CD4-positive, alpha-beta T cell treated with Interferon gamma for 1 hour (primary cell): ENCODE measurements around the gene CNOT2.

ENCODE experiments used
- DNase-seq: peaks from one replicate; pipeline ENCODE4 v3.0.0-alpha.2; 2020

CNOT2 gene

GRCh38 chr12:70307868-70308267 lies 64.6 kb downstream of the CNOT2 start:
- DNase-seq = no peak

- DNase-seq = no peak
Observed at GRCh38 chr12:70309348-70309747, 66.1 kb downstream of the CNOT2 start.

GRCh38 chr12:70314145-70314544 lies 70.9 kb downstream of the CNOT2 start:
- no peak for DNase-seq

GRCh38 chr12:70317781-70318180 lies 74.5 kb downstream of the CNOT2 start:
- no peak for DNase-seq

- no peak for DNase-seq
Observed at GRCh38 chr12:70319605-70320004, 76.4 kb downstream of the CNOT2 start.

GRCh38 chr12:70321191-70321590 lies 78.0 kb downstream of the CNOT2 start:
- DNase-seq = no peak

GRCh38 chr12:70327541-70327940 lies 84.3 kb downstream of the CNOT2 start:
- no peak for DNase-seq

- no peak for DNase-seq
Observed at GRCh38 chr12:70329728-70330127, 86.5 kb downstream of the CNOT2 start.

GRCh38 chr12:70330158-70330557 lies 86.9 kb downstream of the CNOT2 start:
- no peak for DNase-seq

- no peak for DNase-seq
Observed at GRCh38 chr12:70332236-70332635, 89.0 kb downstream of the CNOT2 start.

GRCh38 chr12:70334742-70335141 lies 91.5 kb downstream of the CNOT2 start:
- no peak for DNase-seq

GRCh38 chr12:70338531-70338930 lies 95.3 kb downstream of the CNOT2 start:
- DNase-seq = no peak

GRCh38 chr12:70351076-70351475 lies 107.8 kb downstream of the CNOT2 start:
- no peak for DNase-seq

- no peak for DNase-seq
Observed at GRCh38 chr12:70353780-70354660, 110.8 kb downstream of the CNOT2 start.

GRCh38 chr12:70354787-70355186 lies 111.6 kb downstream of the CNOT2 start:
- no peak for DNase-seq

GRCh38 chr12:70355972-70356371 lies 112.7 kb downstream of the CNOT2 start:
- no peak for DNase-seq

- DNase-seq = no peak
Observed at GRCh38 chr12:70359458-70360197, 116.4 kb downstream of the CNOT2 start.

- DNase-seq = no peak
Observed at GRCh38 chr12:70360218-70360617, 117.0 kb downstream of the CNOT2 start.

GRCh38 chr12:70364695-70365397 lies 121.6 kb downstream of the CNOT2 start:
- no peak for DNase-seq

GRCh38 chr12:70365398-70365647 lies 122.1 kb downstream of the CNOT2 start:
- no peak for DNase-seq

- DNase-seq = peak; percentile 62
Observed at GRCh38 chr12:70365648-70366518, 122.7 kb downstream of the CNOT2 start, which contains the start of gene KCNMB4. Gene KCNMB4 (plus strand): TSS chr12:70366290. CDS start chr12:70366735, 445 bp downstream.

- peak; percentile 52 for DNase-seq
Observed at GRCh38 chr12:70366581-70367257, 123.5 kb downstream of the CNOT2 start.
